ENCODE results near the gene USP37. TPM values are rescaled to one million over a fixed set of nuclear protein-coding genes. Genes with fewer than 3 reads are reported as not detected.

The USP37 gene
- total and polyA plus RNA-seq, 12 donors = 2.5 to 30.7 (median 13.3) TPM

DNA sequence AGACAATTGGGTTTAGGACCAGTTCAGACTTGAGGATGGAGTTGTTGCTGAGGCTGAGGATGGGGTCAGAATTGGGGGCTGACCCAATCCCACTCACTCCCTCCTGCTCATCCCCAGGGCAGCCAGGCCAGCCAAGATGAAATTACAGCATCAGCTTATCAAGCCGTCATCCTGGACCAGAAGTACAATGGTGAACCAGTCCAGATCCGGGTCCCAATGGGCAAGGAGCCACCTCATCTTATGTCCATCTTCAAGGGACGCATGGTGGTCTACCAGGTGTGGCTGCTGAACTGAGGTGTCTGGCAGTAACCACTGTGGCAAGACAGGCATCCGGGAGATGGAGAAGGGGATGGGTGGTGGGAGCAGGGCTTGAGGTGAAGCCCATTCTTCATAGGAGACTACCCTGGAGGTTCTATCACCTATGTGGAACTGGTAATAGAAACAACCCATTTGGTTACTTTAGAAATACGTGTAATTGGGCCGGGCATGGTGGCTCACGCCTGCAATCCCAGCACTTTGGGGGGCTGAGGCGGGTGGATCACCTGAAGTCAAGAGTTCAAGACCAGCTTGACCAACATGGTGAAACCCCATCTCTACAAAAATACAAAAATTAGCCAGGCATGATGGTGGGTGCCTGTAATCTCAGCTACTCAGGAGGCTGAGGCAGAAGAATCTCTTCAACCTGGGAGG is 135.3 kb downstream of the USP37 start:
- Histone ChIP-seq H3K4me1 (replicated peaks in 1 of 2) (no peaks in the 10 kb centered on the region), H3K27ac (no peak overlapping the region), H3K27me3 (no peaks in the 10 kb centered on the region), H3K4me3 (no peak overlapping the region), H3K36me3 (replicated peaks in 1 of 2) (no peaks in the 10 kb centered on the region), H3K9me3 (replicated peaks in 1 of 3) (no peaks in the 10 kb centered on the region)
- TF ChIP-seq, protein P1, sequence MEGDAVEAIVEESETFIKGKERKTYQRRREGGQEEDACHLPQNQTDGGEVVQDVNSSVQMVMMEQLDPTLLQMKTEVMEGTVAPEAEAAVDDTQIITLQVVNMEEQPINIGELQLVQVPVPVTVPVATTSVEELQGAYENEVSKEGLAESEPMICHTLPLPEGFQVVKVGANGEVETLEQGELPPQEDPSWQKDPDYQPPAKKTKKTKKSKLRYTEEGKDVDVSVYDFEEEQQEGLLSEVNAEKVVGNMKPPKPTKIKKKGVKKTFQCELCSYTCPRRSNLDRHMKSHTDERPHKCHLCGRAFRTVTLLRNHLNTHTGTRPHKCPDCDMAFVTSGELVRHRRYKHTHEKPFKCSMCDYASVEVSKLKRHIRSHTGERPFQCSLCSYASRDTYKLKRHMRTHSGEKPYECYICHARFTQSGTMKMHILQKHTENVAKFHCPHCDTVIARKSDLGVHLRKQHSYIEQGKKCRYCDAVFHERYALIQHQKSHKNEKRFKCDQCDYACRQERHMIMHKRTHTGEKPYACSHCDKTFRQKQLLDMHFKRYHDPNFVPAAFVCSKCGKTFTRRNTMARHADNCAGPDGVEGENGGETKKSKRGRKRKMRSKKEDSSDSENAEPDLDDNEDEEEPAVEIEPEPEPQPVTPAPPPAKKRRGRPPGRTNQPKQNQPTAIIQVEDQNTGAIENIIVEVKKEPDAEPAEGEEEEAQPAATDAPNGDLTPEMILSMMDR (IDR thresholded peaks at IDR 0.05) = no peak
- TF ChIP-seq POLR2A (IDR thresholded peaks at IDR 0.05) = no peak
- DNase-seq = no peak
- WGBS, 4 donors = 90 to 99% (median 93%) methylated on average over 8 of the region's 8 CpGs
- intact Hi-C loops (cut with DNase I) = no loop called here

DNA sequence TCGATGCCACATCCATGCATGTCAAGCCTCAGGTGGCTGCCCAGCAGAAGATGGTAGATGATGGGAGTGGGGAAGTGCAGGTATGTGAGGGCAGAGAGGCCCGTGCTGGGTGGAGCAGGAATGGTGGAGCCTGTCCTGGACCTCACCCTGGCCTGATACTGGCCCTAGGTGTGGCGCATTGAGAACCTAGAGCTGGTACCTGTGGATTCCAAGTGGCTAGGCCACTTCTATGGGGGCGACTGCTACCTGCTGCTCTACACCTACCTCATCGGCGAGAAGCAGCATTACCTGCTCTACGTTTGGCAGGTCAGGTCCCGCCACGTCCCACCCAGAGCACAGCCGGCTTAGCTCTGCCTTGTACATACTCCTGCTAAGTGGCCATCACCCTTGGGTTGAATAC is 136.3 kb downstream of the USP37 start:
- WGBS, 4 donors = 79 to 94% (median 93%) methylated on average over 8 to 10 of the region's 10 CpGs
- no peak for TF ChIP-seq POLR2A (IDR thresholded peaks at IDR 0.05)
- TF ChIP-seq, protein P1 (IDR thresholded peaks at IDR 0.05) = no peak
- DNase-seq = no peak
- intact Hi-C loops (cut with DNase I) = no loop called here
- H3K4me1 ChIP-seq (replicated peaks in 1 of 2) = no peaks in the 10 kb centered on the region
- no peak overlapping the region for H3K27ac ChIP-seq
- H3K9me3 ChIP-seq (replicated peaks in 1 of 3) = no peaks in the 10 kb centered on the region
- H3K4me3 ChIP-seq = no peak overlapping the region
- H3K27me3 ChIP-seq = no peaks in the 10 kb centered on the region
- H3K36me3 ChIP-seq (replicated peaks in 1 of 2) = no peaks in the 10 kb centered on the region

DNA sequence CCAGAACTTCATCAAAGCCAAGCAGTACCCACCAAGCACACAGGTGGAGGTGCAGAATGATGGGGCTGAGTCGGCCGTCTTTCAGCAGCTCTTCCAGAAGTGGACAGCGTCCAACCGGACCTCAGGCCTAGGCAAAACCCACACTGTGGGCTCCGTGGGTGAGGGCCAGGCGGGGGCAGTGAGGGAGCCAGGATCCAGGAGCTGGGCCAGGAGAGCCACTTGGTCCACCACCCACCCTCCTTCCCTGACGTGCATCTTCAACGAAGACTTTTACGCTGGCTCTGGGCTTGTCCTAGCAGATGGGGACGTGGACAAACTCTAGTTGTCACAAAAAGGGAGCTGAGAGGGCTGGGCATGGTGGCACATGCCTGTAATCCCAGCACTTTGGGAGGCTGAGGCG is 137.4 kb downstream of the USP37 start:
- TF ChIP-seq, protein P1 (IDR thresholded peaks at IDR 0.05) = no peak
- no peak for TF ChIP-seq POLR2A (IDR thresholded peaks at IDR 0.05)
- no peaks in the 10 kb centered on the region for H3K36me3 ChIP-seq (replicated peaks in 1 of 2)
- no peaks in the 10 kb centered on the region for H3K27me3 ChIP-seq
- no peak overlapping the region for H3K27ac ChIP-seq
- DNase-seq = no peak
- intact Hi-C loops (cut with DNase I) = no loop called here
- no peaks in the 10 kb centered on the region for H3K9me3 ChIP-seq (replicated peaks in 1 of 3)
- H3K4me3 ChIP-seq = no peak overlapping the region
- WGBS, 4 donors = 91 to 95% (median 93%) methylated on average over 7 to 11 of the region's 11 CpGs
- H3K4me1 ChIP-seq (replicated peaks in 1 of 2) = no peaks in the 10 kb centered on the region

DNA sequence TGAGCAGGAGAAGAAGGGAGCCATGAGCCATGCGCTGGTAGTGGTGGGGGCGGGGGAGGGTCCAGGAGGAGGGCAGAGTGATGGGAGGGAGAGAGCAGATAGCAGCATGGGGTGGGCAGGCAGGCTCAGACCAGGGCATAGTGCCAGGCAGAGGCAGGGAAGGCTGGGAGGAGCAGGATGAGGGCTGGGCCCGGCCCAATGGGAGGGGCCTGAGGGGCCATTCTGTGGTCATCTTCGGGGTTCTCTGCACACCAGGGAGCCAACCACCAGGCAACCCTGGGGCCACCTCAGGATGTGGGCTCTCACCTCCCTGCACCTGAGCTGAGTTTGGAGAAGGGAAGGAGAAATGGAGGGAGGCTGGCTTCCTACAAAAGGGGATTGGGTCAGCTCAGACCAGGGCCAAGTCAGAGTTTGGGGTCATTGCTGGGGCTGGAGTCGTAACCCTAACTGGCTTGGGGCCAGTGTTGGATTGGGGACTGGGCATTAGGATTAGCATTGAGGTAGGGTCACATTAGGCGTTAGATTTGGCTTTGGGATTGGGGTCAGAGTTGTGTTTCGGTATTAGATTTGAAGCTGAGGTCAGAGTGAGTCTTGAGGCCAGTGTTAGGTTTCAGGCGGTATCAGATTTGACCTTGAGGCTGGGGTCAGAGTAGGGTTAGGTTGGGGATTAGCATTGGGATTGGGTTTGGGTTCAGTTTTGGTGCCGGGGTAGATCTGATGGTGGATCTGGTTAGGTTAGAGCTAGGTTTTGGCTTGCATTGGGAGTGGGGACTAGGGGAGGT is 138.0 kb downstream of the USP37 start:
- Histone ChIP-seq H3K27ac (no peak overlapping the region), H3K27me3 (no peaks in the 10 kb centered on the region), H3K4me1 (replicated peaks in 1 of 2) (no peaks in the 10 kb centered on the region), H3K9me3 (replicated peaks in 1 of 3) (no peaks in the 10 kb centered on the region), H3K4me3 (no peak overlapping the region), H3K36me3 (replicated peaks in 1 of 2) (no peaks in the 10 kb centered on the region)
- DNase-seq = no peak
- 67 to 82% (median 75%) methylated on average over 7 to 9 of the region's 9 CpGs for WGBS, 4 donors
- TF ChIP-seq, protein P1 (IDR thresholded peaks at IDR 0.05) = no peak
- no peak for TF ChIP-seq POLR2A (IDR thresholded peaks at IDR 0.05)
- intact Hi-C loops (cut with DNase I) = no loop called here

Data from adrenal gland (tissue), 12 donors.